HG03460 (cell line): ENCODE data around the gene HELZ2.

Experiments used
- ATAC-seq: cut with Tn5 transposase; IDR thresholded peaks from one replicate; pipeline ENCODE4 v1.9.1; 2021; ENCODE audit not compliant: unreplicated experiment

Gene HELZ2

DNA sequence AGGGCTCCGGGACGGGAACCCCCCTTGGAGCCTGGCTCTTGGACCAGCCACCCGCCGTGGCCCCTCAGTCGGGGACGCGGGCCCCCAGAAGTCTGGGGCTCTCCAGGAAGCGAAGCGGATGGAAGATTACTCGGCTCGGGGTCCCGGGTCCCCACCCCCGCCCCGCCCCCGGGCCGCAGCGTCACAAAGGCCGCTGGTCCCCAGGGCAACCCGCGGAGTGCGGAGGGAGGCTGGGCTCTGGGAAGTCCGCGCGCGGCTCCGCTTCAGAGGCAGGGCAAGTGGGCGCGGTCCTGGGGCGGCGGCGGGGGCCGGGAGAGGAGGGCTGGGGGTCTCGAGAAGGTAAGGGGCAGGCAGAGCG is 20.1 kb downstream of the HELZ2 start, which contains the start of gene FNDC11:
Gene FNDC11, plus strand, starts transcription at position 227 of the 358 bp plus-strand sequence. CDS start 1,505 bp downstream, outside the sequence.
- peak; percentile 29 for ATAC-seq

DNA sequence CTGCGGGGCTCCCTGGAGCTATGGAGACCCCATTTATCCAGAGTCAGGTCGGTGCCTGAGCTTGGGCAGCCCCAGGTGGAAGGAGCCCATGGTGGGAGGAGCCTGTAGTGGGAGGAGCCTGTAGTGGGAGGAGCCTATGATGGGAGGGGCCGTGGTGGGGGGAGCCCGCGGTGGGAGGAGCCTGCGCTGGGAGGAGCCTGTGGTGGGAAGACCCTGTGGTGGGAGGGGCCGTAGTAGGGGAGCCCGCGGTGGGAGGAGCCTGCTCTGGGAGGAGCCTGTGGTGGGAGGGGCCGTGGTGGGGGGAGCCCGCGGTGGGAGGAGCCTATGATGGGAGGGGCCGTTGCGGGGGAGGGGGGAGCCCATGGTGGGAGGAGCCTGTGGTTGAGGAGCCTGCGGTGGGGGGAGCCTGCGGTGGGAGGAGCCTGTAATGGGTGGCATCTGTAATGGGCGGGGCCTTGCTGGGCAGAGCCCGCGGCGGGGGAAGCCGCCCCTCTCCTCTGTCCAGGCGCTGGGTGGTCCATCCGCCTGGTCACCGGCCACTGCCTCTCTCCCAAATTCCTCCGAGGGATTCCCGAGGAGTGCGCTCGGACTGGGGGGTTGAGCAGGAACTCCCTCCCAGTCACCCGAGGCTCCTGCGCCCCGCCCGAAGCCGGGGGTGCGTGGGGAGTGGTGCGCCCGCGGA is 20.6 kb downstream of the HELZ2 start:
- ATAC-seq = peak; percentile 37

DNA sequence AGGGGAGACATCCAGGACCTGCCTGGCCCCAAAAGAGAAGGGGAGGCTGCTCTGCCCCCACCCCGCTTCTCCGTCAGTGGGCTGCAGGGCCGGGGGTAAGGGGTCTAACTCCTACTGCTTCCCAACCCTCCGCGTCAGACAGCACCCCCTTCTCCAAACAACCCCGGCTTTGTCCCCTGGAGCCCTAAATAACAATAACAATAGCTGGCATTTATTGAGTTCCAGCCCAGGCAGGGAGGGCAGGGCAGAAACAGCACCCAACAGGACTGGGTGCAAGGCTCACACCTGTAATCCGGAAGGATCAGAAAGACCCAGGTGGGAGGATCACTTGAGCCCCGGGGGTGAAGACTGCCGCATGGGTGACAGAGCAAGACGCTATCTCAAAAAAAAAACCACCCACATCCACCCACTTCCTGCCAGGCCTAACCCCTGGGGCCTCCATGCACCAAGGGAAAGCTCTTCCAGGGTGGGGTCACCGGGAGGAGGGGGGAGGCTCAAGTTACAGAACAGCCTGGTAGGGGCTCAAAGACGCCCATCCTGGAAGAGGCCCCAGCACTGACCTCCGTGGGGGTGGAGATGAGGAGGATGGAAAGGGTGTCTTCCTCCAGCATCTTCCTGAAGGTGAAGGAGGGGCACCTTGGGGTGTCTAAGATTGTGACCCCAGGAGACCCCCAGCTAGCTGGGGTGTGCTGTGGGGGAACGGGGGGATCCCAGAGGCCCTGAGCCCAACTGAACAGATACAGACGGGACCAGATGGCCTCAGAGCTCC is 21.4 kb downstream of the HELZ2 start:
- ATAC-seq = peak; percentile 40

DNA sequence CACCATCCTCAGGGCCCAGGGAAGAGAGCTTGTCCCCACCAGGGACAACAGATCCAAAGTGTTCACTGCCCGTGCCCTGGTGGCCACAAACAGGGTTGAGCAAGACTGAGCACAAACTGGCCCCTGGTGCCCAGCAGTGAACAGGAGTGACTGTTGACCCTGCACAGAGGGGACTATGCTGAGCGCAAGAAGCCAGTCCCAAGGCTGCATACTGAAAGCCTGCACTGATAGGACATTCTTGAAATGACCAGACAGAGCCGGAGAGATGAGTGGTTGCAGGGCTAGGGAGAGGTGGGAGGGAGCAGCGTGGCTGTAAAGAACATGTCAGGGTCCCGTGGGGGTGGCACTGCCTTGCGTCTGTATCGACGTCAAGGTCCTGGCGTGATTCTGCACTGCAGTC is 23.0 kb downstream of the HELZ2 start:
- ATAC-seq = no peak

DNA sequence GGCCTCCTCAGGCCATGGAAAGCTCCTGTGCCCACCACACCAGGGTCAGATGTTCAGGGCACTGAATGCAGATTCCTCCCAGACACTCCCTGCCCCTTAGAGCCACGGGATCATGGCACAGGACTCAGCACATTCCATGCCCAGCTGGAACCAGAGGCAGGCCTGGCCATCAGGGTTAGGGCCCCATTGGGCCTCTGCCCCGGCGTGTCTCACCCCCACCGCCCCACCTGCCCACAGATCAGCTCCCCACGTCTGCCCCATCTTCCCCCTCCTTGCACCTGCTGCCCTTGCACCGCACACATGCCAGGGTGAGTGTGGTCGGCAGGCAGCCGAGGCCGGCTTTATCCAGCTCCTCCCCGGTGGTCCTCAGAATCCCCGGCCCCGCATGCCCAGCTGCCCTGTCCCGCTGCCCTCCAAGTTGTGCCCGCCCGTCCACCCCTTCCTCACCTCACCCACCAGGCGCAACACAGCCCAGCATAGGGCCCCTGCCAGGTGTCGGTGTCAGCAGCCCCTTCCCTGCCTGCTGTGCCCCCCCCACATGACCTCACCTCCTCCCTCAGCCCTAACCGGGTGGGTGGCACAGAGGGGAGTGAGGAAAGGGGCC is 24.3 kb downstream of the HELZ2 start:
- ATAC-seq = no peak

DNA sequence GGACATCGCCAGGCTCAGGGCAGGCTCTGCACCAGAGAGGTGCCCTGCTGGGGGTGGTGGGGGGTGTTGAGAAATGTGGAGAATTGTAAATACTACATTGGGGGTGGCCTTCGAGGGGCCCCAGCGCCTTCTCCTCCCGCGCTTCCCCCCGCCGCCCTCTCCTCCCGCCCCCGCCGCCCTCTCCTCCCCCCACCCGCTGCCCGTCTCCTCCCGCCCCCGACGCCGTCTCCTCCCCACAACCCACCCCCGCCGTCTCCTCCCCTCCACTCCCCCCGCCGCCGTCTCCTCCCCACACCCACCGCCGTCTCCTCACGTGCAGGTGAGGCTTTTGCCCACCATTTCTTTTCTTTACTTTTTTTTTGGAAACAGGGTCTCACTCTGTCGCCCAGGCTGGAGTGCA is 25.0 kb downstream of the HELZ2 start:
- ATAC-seq = no peak

DNA sequence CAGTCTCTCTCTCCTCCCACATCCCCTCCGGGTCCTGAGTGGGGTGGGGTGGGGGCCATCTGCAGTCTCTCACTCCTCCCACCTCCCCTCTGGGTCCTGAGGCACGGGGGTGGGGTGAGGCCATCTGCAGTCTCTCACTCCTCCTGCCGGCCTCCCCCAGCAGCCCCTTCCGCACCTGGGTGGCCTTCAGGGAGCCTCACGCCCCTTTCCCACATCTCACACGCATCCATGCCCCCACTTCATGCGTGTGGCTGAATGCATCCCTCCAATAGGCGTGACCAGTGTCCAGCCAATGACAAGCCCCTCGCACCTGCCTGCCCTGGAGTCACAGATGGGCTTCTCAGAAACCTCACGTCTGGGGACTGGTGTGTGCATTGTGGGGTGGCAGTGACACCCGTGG is 25.5 kb downstream of the HELZ2 start:
- no peak for ATAC-seq

DNA sequence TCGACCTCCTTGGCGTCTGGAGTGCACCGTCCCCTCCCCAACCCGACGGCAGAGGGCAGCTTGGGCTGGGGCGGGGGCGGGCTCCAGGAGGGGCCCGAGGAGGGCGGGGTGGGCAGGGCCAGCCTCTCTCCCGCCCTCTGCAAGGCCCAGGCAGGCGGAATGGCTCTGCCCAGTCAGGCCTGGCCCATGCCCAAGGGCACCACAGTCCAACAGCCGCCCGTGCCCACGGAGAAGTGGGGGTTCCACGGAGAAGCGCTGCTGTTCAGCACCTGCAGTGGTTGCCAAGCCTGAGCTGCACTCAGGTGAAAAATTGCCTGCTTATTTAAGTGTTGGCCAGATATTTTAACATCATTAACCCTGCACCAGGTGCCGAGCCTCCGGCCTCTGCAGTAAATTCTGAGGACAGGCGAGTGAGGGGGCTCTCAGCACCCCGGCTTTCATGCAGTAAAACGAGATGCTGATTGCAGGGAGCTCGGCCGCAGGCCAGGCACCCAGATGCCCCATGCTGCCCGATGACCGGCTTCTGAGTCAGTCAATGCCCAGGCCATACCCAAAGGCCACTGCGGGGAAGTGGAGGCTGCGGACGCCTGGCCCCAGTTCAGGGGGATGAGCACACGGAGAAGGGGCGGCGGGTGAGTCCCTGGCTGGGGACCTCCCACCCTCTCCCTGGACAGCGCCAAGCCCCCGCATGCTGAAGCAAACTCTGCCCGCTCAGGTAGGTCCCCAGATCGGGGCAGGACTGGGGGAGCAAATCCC is 26.1 kb downstream of the HELZ2 start, which contains the start of gene SRMS:
Gene SRMS, minus strand, starts transcription at position 25 of the 756 bp plus-strand sequence. CDS start 286 bp downstream, outside the sequence.
- ATAC-seq = no peak

DNA sequence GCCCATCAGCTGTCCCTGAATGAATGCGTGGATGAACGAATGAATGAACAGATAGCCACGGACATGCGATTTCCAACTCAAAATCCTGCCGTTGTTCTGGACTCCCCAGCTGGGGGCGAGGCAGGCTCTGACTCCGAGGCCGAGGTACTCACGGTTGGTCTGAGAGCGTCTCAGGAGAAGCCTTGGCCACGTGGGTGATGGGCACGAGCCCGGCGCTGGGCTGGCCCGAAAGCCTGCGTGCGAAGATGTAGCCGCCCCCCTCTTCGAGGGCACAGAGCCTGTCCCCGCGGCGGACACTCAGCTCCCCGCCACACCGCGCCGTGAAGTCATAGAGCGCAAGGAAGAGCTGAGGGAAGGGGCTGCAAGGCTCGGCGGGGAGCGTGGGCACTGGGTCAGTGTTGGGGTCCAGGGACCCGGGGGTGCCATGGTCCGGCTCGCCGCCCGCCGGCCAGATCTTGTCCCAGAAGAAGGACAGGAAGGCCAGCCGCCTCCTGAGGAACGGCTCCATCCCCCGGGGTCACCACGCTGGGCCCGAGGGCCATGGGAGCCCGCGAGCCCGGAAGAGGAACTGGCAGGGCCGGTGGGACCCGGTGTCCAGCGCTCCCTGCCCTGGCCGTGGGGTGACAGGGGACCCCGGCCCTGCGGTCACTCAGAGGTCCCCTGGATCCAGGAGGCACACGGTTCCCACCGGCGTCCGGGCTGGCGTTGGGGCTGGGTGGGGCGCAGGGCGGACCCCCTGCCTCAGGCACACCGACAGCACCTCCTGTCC is 26.9 kb downstream of the HELZ2 start:
- no peak for ATAC-seq

DNA sequence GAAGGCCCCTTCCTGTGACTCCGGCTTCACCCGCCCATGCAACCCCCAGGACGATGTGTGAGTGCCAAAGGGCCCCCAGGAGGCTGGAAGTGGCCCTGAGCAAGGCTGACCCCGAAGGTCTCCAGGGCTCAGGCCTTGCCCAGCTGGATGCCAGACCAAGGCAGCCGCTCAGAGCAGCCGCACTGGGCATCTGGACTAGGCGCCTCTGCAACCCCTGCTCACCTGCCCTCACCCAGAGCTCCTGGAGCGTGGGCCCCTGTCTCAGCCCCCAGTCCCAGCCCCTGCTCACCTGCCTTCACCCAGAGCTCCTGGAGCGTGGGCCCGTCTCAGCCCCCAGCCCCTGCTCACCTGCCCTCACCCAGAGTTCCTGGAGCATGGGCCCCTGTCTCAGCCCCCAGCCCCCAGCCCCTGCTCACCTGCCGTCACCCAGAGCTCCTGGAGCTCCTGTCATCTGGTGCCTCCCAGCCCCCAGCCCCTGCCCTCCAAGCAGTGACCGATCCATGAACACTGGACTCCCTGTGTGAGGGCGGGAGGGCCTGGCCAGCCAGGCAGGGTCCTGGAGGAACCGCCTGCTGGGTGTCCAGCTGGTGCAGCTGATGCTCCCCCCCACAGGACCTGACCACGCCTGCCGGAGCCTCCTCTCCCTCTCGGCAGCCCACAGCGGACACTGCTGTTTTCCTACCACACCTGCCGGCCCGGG is 27.6 kb downstream of the HELZ2 start:
- no peak for ATAC-seq

DNA sequence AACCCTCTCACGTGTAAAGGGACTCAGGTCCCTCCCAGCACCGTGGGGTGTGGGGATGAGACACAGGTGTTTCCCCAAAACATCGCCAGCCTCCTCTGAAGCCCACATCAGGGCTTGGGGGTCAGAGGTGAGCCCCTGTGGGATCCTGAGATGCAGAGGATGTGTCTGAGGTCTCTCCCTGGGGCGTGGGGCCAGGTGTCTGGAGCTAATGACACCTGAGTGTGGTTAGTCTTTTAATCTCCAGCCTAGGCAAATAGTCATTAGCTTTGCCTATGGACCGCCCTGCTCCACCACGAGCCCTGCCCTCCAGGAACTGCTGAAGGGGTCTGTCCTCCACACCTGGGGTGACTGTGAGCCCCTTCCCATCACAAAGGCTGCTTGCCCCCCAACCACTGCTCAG is 28.2 kb downstream of the HELZ2 start:
- ATAC-seq = no peak

DNA sequence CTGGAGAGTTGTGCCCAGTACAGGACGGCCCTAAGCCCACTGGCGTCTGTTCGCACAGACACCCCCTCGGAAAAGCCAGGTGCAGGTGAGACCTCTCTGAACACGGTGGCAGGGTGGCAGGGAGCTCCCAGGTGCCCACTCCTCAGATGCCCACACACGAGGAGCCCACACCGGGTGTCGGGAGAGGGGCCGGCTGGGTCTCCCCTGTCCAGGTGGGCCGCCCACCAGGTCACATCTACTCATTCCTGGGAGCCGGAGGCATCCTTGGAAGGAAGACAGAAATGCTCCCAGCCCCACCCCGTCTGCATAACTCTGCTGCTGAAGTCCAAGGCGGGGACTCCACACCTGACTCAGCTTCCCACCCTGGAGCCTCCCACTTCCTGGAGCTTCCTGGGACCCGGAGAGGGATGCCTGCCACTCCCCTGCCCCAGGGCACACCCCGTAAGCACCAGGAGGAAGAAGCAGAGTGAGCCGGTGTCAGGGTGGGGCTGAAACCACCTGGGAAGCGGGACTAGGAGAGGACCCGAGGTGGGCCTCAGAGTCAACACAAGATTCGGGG is 29.0 kb downstream of the HELZ2 start:
- ATAC-seq = no peak

DNA sequence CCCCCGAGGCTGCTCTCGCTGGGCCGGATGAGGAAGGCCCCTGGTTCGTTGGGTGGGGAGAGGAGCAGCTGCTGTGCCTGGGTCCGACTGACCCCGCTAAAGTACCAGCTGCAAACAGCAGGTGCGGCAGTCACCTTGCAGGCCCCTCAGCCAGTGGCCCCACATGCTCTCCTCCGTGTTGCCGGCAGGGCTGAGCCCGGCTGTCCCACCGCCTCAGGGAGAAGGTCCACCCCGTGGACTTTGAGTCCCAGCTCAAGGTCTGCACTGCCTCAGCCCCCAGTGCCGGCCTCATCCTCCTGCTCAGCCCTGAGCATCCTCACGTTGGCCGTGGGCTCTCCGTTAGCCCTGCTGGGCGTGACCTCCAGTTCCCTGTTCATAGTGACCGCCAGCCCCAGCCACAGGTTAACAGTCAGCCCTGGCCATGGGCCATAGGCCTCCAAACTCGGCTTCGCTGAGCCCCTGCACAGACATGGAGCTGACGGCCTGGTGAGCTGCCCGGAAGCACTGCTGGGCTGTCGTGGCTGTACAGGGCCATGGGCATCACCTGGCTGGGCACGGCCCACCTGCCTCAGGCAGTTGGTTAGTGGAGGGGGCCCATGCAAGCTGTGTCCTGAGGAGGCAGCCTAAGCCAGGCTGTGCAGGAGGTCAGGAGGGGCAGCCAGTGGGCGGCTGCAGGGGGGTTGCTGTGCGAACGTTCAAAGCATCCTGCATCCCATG is 29.6 kb downstream of the HELZ2 start:
- ATAC-seq = no peak

DNA sequence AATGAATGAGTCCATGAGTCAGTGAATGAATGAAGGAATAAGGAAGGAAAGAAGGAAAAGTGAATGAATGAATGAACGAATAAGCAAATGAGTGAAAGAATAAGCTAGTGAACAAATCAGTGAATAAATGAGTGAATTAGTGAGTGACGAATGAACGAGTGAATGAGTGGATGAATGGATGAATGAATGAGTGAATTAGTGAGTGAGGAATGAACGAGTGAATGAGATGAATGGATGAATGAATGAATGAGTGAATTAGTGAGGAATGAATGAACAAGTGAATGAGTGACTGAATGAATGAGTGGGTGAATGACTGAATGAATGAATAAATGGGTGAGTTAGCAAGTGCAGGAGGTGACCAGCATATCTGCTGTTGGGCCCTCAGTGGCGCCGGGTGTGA is 30.3 kb downstream of the HELZ2 start:
- no peak for ATAC-seq

DNA sequence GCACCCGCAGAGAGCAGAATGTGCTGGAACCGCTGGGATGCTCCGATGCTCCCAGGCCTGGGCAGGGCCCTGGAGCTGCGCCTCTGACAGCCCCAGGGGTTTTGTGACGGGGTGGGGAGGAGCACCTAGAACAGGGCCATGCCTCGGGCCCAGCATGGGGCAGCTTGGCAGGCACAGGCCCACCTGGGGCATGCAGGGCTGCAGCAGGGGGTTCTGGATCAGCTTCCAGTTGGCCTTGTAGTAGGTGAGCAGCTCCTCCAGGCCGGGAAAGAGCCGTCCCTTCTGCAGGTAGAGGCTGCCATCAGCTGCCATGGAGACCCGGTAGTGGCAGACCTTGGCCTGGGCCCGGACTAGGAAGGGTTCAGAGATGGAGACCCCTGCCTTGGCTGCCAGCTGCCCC is 30.9 kb downstream of the HELZ2 start:
- ATAC-seq = no peak

DNA sequence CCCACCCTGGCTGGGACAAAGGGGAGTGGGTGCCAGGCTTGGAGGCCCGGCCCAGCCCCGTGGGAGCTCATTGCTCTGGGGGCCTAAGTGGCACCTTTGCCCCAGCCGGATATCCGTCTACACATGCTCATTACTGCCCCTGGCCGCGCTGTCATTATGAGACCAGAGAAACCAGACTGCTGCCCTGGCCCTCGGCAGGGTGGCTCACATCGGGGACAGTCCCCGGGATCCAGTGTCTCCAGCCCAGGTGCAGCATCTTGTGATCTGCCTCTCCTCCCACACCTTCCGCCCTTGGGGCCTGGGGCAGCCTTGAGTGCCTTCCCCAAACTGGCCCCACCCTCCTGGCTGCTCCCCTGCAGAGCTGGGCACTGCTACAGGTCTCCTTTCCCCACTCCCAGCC is 31.3 kb downstream of the HELZ2 start:
- ATAC-seq = no peak

DNA sequence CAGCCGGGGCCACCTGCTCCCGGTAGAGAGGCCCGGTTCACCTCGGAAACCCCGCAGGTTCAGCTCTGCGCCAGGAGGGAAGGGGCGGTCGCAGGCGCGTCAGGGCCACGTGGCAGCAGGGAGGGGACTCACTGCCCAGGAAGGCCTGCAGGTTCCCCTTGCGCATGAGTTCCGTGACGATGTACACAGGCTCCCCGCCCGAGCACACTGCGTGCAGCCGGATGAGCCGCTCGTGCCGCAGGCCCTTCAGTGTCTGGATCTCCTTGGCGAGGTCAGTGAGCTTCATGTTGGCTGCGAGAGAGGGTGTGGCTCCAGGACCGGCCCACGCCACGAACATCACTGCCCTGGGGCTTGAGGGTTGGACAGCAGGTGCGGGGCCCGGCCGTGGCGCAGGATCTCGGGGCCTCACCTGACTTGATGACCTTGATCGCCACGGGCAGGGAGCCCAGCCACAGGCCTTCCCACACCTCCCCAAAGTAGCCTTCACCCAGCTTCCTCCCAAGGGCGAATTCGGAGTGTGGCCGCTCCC is 31.9 kb downstream of the HELZ2 start:
- ATAC-seq = no peak

DNA sequence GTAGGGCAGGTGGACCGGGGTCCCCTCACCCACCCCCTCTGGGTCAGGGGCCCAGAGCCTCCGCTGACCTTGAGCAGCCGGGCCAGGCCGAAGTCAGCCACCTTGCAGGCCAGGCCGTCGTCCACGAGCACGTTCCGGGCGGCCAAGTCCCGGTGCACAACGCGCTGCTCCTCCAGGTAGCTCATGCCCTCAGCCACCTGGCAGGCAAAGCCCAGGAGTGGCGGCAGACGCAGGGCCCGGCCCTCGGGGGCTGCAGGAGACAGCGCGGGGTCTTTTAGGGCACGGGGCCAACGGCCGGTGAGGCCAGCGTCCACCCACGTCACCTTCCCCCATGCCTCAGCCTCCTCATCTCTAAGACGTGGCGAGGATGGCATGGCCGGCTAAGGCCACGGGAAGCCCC is 32.7 kb downstream of the HELZ2 start:
- ATAC-seq = no peak
